A204.1 (cell line): ENCODE measurements around the gene CYB5R3.

Source experiments
- FAIRE-seq: peaks from 2 replicates; lab custom pipeline; 2012; peaks lifted over from hg19 to GRCh38; lab: Jason Lieb, UNC

CYB5R3 gene

DNA sequence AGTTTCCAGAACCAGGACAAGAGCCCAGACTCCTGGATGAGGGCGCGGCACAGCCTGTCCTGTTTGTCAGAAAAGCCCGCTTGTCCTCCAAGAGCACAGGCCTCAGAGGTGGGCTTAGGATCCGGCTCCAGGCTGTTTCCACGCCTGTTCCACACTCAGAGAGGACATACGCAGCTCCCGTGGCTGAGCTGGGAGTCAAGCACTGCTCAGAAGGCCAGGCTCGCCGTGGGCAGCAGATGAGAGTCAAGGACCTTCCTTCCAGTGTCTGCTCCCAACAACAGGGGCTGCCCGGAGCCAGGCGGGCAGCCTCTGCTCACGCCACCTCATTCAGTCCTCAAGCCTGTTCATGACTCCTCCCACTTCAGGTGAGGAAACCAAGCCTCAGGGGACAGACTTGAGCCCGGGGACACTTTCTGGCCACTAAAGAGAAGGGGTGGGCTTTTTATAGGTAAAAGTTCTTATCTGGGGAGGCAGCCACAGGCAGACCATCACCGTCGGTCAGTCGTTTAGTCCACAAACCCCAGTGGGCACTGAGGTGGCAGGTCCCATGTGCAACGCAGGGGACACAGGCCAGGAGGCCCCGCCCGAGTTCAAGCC lies 3.8 kb downstream of the CYB5R3 start:
- FAIRE-seq = no peak

DNA sequence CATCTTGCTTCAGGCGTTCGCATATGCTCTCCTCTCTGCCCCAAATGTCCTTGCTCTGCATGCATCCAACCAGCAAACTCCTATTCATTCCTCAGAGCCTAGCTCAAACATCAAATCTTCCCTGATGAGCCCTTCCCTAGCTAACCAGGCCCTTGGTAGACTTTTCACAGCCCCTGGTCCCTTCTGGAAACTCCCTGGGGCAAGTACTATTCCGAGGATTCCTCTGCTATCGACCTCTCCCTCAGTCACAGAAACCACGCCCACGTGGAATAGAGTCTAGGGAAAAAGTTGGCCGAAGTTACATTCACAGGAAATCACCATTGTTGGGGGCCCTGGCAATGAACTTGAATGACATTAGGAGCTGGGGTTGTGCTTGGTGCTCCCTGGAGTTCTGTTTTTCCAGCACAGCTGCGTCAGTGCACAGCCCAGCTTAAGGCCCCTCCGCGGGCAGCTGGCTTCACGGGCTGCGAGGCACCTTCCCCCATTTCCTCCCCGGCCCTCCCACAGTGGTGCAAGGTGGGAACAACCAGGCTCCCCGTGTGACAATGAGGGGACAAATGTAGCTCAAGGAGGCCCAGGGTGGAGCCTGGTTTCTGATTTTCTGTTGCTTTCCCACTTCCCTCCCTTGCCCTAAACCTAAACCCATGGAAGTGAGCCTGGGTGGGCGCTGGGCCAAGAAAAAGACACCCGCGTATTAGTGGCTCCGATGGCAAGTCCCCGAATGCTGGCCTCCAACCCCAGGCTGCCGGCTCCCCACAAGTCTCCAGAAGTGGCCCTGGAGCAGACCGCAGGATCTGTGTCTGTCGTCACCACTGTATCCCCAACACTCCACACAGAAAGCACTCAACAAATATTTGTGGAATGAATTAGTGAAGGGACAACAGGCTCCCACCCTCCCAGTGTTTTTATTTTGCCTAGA lies 4.5 kb downstream of the CYB5R3 start:
- FAIRE-seq = no peak

DNA sequence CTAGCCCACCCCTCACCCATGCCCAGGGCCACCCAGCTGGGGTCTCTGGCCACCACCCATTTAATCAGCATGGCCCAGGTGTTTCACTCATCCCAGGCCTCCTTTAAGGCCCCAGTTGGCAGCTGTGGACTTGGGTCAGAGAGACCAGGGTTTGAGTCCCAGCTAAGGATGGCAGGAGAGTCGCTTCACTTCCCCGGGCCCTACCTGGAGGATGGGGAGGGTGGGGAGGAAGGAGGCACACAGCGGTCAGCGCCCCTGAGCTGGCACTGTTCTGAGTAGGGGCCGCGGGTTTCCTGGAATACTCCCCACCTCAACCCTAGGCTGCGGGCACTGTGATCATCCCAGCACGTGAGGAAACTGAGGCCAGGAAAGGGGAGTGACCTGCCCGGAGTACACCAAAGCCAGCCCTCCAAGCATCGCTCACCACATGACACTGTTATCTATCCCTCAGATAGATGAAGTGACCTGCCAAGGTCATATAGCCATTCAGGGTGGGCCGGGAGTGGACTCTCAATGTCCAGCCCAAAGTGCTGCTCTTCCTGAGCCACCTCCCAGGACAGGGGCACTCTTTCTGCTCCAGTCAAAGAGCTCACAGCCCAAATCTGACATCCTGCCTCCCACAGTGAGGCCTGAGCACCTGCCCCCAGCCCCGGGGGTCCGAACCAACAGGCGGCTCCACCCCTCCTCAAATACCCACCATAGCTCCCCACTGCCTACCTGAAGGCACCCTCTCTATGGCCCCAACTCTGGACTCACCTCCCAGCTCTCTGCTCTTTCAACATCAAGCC lies 5.4 kb downstream of the CYB5R3 start:
- no peak for FAIRE-seq

DNA sequence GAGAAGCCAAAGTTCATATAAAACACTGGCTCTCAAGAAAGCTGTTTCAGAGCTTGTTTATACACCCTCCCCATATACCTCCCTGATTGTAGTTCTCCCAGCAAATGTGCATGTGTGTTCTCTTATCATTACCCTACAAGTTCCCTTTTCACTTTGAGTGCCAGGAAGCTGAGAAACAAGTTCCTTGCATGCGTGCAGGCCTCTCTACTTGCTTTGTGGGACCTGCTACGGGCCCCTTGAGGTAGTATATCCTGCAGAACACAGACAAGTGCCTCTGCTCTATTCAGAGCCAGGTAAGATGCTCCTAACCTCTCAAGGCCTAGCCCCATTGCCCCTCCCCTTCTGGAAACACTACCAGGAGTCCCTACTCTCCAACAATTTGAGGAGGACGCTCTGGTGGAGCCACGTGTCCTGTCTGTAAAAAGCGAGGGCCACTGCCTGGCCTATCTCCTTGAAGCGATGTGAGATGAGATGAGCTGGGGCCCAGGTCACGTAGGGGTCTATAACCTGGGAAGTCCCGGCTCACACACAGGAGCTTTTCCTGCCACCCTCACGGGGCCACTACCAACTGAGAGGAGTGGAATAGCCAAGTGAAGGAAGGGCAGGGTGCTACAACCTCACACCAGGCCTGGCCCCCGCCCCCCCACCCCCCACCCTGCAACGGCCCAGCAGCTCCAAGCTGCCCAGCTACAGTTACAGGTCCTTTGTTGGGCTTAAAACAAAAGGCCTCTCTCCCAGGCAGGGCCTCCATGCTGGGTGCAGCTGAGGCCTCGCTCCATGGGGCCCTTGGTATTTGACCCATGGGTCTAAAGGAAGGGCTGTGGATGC lies 6.2 kb downstream of the CYB5R3 start:
- no peak for FAIRE-seq

DNA sequence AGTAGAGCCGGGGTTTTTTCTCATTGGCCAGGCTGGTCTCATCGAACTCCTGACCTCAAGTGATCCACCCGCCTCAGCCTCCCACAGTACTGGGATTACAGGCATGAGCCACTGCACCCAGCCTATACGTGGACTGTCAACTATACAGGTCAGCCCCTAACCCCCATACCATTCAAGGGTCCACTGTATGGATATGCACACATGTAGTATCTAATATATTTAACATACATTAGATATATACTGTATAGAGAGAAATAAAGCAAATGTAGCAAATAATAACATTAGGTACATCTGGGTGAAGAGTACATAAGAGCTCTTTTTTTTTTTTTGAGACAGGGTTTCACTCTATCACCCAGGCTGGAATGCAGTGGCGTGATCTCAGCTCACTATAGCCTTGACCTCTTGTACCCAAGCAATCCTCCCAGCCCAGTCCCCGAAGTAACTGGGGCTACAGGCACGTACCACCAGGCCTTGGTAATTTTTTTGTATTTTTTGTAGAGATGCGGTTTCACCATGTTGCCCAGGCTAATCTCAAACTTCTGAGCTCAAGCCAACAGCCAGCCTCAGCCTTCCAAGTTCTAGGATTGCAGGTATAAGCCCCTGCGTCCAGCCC lies 7.3 kb downstream of the CYB5R3 start:
- no peak for FAIRE-seq

DNA sequence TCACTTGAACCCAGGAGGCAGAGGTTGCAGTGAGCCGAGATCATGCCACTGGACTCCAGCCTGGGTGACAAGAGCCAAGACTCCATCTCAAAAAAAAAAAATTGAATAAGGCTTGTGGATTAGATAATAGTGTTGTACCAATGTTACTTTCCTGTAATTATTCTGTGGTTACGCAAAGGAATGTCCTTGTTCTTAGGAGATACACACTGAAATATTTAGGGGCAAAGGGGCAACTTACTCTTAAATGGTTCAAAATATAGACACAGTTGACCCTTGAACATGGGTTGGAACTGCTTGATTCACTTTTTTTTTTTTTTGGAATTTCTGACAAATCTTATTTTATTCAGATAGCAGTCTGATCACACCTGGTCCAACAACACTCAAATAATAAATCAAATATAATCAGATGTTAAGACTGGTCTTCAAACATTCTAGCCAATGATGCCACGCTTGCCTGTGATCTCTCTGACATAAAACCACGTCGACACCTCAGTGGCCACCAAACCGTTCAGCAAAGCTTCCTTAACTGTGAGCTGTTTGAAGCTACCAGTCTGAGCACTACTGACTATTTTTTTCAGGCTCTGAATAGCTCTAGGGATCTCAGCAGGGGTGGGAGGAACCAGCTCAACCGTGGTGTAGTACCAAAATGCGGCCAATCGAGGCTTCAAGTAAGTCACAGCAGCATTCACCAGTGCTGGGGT lies 9.5 kb downstream of the CYB5R3 start:
- no peak for FAIRE-seq

DNA sequence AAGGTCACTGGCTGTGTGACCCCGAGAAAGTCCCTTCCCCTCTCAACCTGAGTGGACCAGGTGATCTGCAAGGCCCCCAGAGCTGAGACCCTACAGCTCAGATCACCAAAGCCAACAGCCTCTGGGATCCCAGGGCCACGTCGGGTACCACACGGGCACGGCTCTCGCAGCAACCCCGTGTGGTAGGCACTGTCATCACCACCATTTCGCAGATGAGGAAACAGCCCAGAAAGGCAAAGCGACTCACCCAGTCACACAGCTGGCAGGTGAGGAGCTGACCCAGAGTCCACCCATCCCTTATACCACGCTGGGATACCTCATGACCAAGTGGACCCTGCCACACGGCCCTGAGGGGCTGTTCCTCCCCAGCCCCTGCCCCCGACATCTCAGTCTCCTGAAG lies 11.6 kb downstream of the CYB5R3 start:
- no peak for FAIRE-seq

DNA sequence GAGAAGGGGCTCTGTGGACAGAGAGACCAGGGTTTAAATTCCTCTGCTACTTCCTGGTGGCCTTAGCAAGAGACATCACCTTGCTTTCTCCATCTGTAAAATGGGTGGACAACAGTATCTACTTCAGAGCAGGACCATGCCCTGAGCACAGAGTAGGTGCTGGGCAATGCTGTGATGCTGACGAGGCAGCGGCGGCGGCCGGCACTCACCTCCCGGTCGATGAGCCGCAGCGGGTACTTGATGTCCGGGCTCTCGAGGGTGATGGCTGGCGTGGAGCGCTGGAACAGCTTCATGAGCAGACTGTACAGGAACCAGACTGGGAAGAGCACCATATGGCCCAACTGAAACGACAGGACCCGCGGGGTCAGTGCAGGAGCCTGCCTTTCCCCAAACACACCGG lies 12.7 kb downstream of the CYB5R3 start:
- no peak for FAIRE-seq

DNA sequence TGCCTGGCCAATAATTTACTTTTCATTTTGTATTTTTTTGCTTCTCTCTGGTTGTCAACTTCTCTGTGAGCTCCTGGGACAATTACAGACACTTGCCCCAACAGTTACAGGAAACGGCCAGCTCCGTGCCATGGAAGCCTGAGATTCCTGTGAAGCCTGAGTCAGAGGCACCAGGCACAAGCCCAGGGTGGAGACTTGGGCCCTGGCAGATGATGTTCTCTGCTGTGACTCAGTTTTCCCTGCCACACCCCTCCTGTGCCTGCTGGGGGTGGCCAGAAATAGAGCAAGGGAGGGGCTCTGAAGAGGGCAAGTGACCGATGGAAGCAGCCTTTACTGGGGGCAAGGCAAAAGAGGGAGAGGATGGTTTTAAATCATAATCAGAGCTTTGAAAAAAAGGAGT lies 13.7 kb downstream of the CYB5R3 start:
- no peak for FAIRE-seq

DNA sequence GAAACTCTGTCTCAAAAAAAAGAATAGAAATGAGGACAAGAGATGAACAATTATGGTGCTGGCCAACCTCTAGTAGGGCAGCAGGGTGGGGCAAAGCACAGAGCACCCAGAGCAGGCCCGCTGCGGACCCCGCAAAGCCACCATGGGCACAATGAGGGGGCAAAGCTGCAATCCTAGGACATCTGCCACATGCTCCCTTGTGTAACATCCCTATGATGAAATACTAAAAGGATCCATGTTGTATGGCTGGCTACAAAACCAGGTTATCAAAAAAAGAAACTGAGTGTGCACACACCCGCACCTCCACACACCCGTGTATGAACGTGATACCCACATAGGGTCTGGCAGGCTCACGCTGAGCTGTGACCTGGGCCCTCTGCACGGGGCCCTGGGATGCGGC lies 16.2 kb downstream of the CYB5R3 start:
- no peak for FAIRE-seq

DNA sequence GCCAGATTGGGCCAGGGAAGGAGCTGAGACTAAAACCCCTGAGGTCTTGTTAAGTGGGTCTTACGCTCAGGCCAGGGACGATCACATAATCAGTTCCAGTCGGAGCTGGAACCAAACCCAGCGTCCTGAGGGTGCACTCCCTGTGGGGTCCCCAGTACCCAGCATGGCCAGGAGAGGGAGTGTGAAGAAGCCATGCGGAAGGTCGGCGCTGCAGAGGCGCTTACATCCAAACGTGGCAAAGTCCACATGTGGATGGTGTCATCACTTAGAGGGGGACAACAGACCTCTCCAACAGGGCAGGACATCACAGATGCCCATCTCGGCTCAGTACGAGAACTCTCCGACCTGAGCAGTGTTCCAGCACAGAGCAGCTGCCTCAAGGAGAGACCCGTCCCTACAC lies 17.1 kb downstream of the CYB5R3 start:
- FAIRE-seq = no peak

DNA sequence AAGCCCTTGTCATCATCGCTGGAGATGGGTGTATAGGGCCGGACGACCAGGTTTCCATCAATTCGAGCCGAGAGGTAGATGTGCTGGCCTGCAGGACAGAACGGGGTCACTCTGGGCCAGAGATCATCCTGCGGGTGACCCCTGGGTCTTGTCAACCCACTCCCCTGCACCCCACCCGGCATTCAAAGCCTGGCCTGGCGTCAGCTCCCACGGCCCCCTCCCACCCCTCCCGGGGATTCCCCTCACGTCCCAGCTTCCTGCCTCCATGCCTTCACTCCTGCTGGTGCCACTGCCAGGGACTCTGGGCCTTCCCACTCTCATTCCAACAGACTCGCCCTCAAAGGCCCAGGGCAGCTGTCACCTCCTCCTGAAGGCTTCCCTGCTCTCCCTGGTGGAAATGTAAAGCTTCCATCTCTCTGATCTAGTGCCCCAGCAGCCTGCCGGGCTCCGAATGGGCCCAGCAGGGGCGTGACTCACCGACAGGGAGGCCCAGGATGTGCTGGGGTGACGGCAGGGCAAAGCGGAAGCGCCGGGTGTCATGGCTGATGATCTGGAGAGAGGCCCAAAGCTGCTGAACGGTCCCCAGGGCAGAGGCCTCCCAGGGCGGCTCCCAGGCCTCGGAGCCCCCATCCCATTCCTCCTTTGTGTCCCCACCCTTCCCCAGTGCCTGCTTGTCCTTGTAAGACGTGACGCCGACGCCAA lies 18.1 kb downstream of the CYB5R3 start:
- FAIRE-seq = no peak

DNA sequence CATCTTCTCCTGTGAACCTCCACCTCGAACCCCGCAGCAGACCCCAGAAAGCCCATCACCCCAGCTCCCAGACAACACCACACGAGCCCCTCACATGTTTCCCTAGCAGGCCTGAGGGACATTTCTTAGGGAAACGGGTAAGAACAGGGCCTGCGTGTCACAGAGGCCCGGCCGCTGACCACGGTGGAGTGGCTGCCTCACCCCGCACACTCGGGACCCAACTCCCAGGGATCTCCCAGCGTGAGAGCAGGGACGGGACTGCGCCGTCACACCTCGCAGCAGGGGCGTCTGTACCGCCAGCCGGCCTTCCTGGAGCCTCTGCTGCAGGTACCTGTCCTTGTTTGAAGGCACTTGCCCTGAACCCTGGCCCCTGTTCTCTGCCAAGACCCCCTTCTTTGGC lies 19.0 kb downstream of the CYB5R3 start:
- FAIRE-seq = no peak

DNA sequence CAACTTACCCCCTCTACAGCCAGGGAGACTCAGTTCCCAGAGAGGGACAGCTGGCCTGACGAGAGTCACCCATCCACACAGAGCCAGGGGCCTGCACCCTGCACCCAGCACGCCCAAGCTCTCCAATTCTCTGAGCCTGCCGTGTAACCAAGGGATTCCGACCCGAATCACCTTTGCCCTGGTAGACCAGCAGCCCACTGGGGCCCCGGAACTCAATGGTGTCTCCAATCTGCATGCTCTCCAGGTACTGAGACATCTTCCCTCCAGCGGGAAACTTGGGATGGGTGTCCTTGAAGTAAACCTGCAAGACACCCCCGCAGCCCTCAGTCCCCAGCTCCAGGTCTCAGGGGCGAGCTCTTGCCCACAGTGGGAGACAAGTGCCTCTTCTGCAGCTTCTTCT lies 21.2 kb downstream of the CYB5R3 start:
- no peak for FAIRE-seq

DNA sequence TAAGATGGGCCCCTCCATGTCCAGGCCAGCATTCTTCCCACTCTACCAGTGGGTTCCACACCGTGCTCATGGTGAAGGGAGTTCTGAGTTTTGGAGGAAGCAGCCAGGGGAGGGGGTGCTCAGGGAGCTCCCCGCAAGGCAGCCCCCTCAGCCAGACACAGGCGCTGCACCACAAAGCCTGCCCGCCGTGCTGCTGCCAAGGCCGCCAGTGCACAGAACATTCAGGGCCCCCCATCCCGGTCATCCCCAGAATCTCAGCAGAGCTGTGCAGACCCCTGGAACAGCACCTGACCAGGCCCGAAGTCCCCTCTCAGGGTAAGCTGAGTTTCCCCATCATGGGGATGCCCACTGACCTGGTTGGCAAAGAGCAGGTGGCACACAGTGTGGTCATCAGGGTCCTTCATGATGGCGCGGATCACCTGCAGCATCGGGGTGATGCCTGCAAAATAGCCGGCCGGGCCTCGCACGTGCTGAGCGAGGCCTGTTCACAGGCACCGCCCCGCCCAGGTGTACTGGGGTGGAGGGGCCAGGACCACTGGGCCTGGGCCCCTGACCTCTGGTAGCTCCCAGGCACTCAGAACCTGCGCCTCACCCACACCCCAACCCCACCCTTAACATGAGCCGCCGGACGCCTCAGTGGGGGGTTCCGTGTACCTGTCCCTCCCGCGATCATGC lies 22.1 kb downstream of the CYB5R3 start:
- no peak for FAIRE-seq

DNA sequence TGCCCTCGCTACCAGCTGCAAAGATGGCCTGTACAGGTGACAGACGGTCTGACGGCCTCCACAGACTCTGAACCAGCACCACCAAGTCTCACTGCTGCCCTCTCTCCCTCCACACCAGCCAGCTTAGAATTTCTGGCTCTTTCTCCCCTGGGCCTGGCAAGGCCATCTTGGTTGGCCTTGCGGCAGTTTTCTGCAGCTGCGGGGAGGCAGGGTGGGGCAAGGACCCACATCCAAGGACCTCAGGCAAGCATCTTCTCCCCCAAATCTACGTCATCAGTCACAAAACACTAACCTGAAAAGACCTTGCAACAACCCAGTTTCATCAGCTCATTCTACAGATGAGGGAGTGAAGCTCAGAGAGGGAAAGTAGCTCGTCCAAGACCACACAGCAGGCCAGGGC lies 22.8 kb downstream of the CYB5R3 start:
- no peak for FAIRE-seq

DNA sequence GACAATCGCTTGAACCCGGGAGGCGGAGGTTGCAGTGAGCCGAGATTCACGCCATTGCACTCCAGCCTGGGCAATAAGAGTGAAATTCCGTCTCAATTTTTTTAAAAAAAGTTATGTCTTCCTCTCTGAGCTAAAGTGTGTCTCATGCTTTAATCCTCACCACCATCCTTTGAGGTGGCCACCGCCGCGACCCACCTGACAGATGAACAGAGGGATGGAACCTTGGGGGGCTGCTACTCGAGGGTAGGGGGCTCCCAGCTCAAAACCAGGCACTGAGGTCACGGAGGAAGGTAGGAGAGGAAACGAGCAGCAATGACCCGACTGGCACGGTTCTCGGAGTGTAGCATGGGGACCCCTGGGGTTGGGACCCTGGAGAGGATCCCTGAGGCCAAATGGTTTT lies 23.8 kb downstream of the CYB5R3 start:
- FAIRE-seq = no peak

DNA sequence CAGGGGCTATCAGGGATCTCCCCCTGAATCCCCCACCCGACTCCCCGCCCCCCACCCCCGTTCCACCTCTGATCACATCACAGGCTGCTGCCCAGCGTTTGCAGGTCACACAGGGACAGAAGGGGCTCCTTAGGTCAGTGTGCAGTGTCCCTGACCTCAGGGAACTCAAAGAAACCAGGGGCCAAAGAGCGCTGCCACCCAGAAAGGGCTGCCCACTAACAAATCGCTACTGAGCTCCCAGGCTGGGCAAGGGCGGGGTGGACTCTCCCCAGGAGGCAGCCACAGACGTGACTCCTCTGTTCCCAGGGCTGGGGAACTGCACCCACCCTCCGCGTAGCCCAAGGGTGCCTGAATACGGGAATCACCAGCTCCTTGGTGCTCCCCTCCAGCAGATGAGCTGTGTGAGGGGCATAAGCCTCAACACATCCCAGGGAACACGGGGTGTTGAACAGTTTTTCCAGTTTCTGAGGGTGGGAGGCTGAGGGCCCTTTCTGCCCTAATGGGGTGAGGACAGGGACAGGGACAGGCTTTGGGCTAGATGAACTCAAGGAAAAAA lies 24.6 kb downstream of the CYB5R3 start:
- no peak for FAIRE-seq

DNA sequence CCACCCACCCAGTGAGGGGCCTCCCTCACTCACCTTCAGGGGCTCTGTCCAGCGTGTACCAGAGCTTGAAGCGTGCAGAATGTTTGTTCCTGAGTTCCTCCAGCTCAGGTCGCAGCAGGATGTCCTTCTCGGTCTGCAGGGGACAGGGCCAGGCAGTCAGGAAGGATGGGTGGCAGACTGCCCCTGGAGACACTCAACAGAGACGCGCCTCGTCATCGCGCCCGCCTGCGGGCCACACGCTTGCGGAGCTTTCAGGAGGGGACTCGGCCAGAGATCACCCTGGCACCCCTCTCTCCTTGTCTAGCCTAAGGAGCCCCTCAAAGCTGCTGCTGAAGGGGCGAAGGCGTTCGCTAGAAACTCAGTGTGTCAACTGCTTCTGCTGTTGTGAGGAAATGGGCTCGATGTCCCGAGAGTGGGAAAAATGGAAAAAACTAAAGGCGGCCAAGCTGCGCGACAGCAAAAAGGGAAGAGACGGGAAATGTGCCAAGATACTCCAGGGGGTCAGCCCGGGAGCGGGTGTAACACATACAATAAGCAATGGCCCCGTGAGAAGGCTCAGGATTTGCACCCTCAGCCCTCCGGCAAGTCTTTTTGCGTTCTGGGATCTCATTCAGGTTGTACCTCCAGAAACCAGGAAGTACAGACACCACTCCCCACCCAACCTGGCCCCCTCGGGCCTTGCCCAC lies 25.3 kb downstream of the CYB5R3 start:
- FAIRE-seq = no peak
